ENCODE results near the gene GLDN. TPM values are rescaled to one million over a fixed set of nuclear protein-coding genes. Genes with fewer than 3 reads are reported as not detected.
"Not testable (repeated sequence)": the region's sequence is repeated elsewhere in the genome, so short reads cannot be mapped to it uniquely, and the experiment has no call there.

The GLDN gene
- total and polyA plus RNA-seq, 2 of the 8 experiments (the other 6 are each of a cell fraction or from before 2014, with no cell fraction given): 0.24 to 0.50 TPM

DNA sequence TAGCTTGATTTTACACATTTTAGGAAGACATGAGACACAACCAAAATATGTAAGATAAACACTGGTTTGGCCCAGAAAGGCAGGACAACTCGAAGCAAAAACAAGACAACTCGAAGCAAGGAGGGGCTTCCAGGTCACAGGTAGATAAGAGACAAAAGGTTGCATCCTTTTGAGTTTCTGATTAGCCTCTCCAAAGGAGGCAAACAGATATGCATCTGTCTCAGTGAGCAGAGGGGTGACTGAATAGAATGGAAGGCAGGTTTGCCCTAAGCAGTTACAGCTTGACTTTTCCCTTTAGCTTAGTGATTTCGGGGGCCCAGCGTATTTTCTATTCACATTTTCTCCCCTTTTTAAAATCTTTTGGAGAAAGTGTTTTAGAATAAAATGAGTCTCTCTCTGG, 74.7 kb downstream of the GLDN start (continued):
- TF ChIP-seq, protein P1, sequence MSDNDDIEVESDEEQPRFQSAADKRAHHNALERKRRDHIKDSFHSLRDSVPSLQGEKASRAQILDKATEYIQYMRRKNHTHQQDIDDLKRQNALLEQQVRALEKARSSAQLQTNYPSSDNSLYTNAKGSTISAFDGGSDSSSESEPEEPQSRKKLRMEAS (IDR thresholded peaks at IDR 0.05): no peak
- TF ChIP-seq GABPA (IDR thresholded peaks at IDR 0.05; ENCODE audit: borderline replicate concordance, insufficient read depth, low read length): no peak

DNA sequence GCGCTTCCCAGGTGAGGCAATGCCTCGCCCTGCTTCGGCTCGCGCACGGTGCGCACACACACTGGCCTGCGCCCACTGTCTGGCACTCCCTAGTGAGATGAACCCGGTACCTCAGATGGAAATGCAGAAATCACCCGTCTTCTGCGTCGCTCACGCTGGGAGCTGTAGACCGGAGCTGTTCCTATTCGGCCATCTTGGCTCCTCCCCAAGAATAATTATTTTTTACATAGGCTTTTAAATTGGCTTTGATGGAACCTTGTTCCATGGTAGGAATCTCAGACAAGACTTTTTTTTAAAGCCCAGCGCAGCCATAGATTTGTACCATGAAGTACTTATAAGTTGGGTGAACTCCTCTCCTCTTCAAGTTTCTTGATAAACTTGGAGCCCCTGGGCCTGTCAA, 81.6 kb downstream of the GLDN start:
- H3K56ac ChIP-seq (replicated peaks; ENCODE audit: insufficient read length, low read depth, low read length); H4K8ac ChIP-seq (ENCODE audit: extremely low read depth, insufficient read depth, low read length); H3K79me2 ChIP-seq (ENCODE audit: control insufficient read depth in 1 of 2, insufficient read depth in 2 of 2, low read length in 2 of 2); H3K79me1 ChIP-seq (ENCODE audit: low read depth, low read length); H3K4me2 ChIP-seq (ENCODE audit: insufficient read depth in 1 of 2, low read depth in 2 of 2, low read length in 2 of 2); H4K20me1 ChIP-seq (replicated peaks in 1 of 2; ENCODE audit: control insufficient read depth in 1 of 2, insufficient read depth in 2 of 2, low read length in 2 of 2); H2BK20ac ChIP-seq (ENCODE audit: low read length); H2AFZ ChIP-seq (ENCODE audit: low read length); H3K9ac ChIP-seq (replicated peaks in 1 of 4; ENCODE audit: extremely low read depth in 1 of 4, low read depth in 3 of 4, low read length in 3 of 4); H3K14ac ChIP-seq (ENCODE audit: insufficient read length); H2BK12ac ChIP-seq (ENCODE audit: low read depth, low read length); H3K23me2 ChIP-seq (ENCODE audit: low read depth, low read length); H3K27ac ChIP-seq (ENCODE audit: low read depth, low read length); H3K18ac ChIP-seq (ENCODE audit: extremely low read depth, low read length); H2BK120ac ChIP-seq (replicated peaks; ENCODE audit: low read depth, low read length); H2BK15ac ChIP-seq (ENCODE audit: low read length); DNase-seq (ENCODE audit: low read depth in 1 of 2, low spot score in 2 of 2); H3K27me3 ChIP-seq (replicated peaks in 1 of 4; ENCODE audit: control insufficient read depth in 3 of 4, extremely low read depth in 1 of 4, insufficient read depth in 3 of 4, low read length in 3 of 4); FAIRE-seq; H2AK5ac ChIP-seq (ENCODE audit: low read depth, low read length); H3K4ac ChIP-seq (replicated peaks; ENCODE audit: insufficient read length, low read depth, low read length); POLR2A ChIA-PET (ENCODE audit: partially characterized antibody); H4K91ac ChIP-seq (replicated peaks; ENCODE audit: insufficient read length, low read length); H3K23ac ChIP-seq (ENCODE audit: insufficient read length); H2BK5ac ChIP-seq (ENCODE audit: low read depth, low read length); H3K4me1 ChIP-seq (replicated peaks in 1 of 4; ENCODE audit: control insufficient read depth in 3 of 4, insufficient read depth in 4 of 4, low read length in 3 of 4); H4K5ac ChIP-seq (ENCODE audit: insufficient read length, low read depth, low read length); H3K36me3 ChIP-seq (ENCODE audit: control insufficient read depth in 2 of 4, insufficient read depth in 4 of 4, low read length in 3 of 4): not testable (repeated sequence)
- CTCF ChIA-PET (ENCODE audit: partially characterized antibody): interaction anchor here (1.5 kb wide), 1 partner anchor 19 kb away, joined by 3 read pairs; no protein-coding TSS in a partner anchor
- peaks cover 0 to 10% of the 10 kb centered on the region in 2 experiments; a peak in 2 of 4 replicates for H3K9me3 ChIP-seq (ENCODE audit: insufficient read depth in 2 of 2, low read depth in 1 of 2, low read length in 1 of 2)
- WGBS, 2 experiments (ENCODE audit: extremely low coverage in 1 of 2, insufficient coverage in 1 of 2, insufficient read length in 1 of 2, insufficient replicate concordance in 2 of 2, low coverage in 1 of 2, low lambda C conversion rate in 2 of 2, missing lambda C conversion rate in 1 of 2): 91% methylated on average over 7 of the region's 16 CpGs; no CpG with 5 or more reads in 1 of the 2 experiments
- peak overlapping the region in 1 of 4 experiments; percentile 0; a peak in 1 of 8 replicates for H3K4me3 ChIP-seq (ENCODE audit: extremely low read depth in 1 of 4, insufficient read depth in 2 of 4, low read depth in 3 of 4, low read length in 4 of 4)
